ENCODE measurements around the gene PTPRN2. TPM values are rescaled to one million over a fixed set of nuclear protein-coding genes. Genes with fewer than 3 reads are reported as not detected.
A peak's percentile ranks its signal among the peaks of the same experiment; 100 is the strongest.

Gene PTPRN2
- total and polyA plus RNA-seq, 2 of the 8 experiments (the other 6 are each of a cell fraction or from before 2014, with no cell fraction given), result 2.6 to 4.5 TPM

- H3K56ac ChIP-seq (replicated peaks; ENCODE audit: insufficient read length, low read depth, low read length), result no peak overlapping the region
- no peak overlapping the region for H2AK5ac ChIP-seq (ENCODE audit: low read depth, low read length)
- H3K36me3 ChIP-seq (ENCODE audit: control insufficient read depth in 2 of 4, insufficient read depth in 4 of 4, low read length in 3 of 4), result peaks cover 0 to 17% (median 0%) of the 10 kb centered on the region in 4 experiments; a peak in 1 of 8 replicates
- no peaks in the 10 kb centered on the region for H3K79me1 ChIP-seq (ENCODE audit: low read depth, low read length)
- H3K4me1 ChIP-seq (replicated peaks in 1 of 4; ENCODE audit: control insufficient read depth in 3 of 4, insufficient read depth in 4 of 4, low read length in 3 of 4), result peaks cover 7 to 27% (median 12%) of the 10 kb centered on the region in 4 experiments
- H2BK20ac ChIP-seq (ENCODE audit: low read length), result no peak overlapping the region
- H3K4ac ChIP-seq (replicated peaks; ENCODE audit: insufficient read length, low read depth, low read length), result no peak overlapping the region
- H3K27ac ChIP-seq (ENCODE audit: low read depth, low read length), result no peak overlapping the region
- peak in 1 of 2 experiments; percentile 78 for DNase-seq (ENCODE audit: low read depth in 1 of 2, low spot score in 2 of 2)
- ChIA-PET CTCF (ENCODE audit: partially characterized antibody) (no interaction called here), POLR2A (ENCODE audit: partially characterized antibody) (no interaction called here)
- no peak overlapping the region for H2BK12ac ChIP-seq (ENCODE audit: low read depth, low read length)
- 6% methylated on average over 22 of the region's 74 CpGs; no CpG with 5 or more reads in 1 of the 2 experiments for WGBS, 2 experiments (ENCODE audit: extremely low coverage in 1 of 2, insufficient coverage in 1 of 2, insufficient read length in 1 of 2, insufficient replicate concordance in 2 of 2, low coverage in 1 of 2, low lambda C conversion rate in 2 of 2, missing lambda C conversion rate in 1 of 2)
- FAIRE-seq, result no peak
- no peak overlapping the region for H3K9ac ChIP-seq (replicated peaks in 1 of 4; ENCODE audit: extremely low read depth in 1 of 4, low read depth in 3 of 4, low read length in 3 of 4)
- H4K5ac ChIP-seq (ENCODE audit: insufficient read length, low read depth, low read length), result no peak overlapping the region
- H4K91ac ChIP-seq (replicated peaks; ENCODE audit: insufficient read length, low read length), result no peak overlapping the region
- peak overlapping the region; percentile 72 to 78 for H3K4me2 ChIP-seq (ENCODE audit: insufficient read depth in 1 of 2, low read depth in 2 of 2, low read length in 2 of 2)
- H4K8ac ChIP-seq (ENCODE audit: extremely low read depth, insufficient read depth, low read length), result no peak overlapping the region
- H3K4me3 ChIP-seq (ENCODE audit: extremely low read depth in 1 of 4, insufficient read depth in 2 of 4, low read depth in 3 of 4, low read length in 4 of 4), result peak overlapping the region; percentile 26 to 58 (median 36)
- H2BK5ac ChIP-seq (ENCODE audit: low read depth, low read length), result no peak overlapping the region
- no peak overlapping the region for H2BK15ac ChIP-seq (ENCODE audit: low read length)
- no peak overlapping the region for H3K23ac ChIP-seq (ENCODE audit: insufficient read length)
- no peak overlapping the region for H3K18ac ChIP-seq (ENCODE audit: extremely low read depth, low read length)
- H3K79me2 ChIP-seq (ENCODE audit: control insufficient read depth in 1 of 2, insufficient read depth in 2 of 2, low read length in 2 of 2), result no peaks in the 10 kb centered on the region
- no peak overlapping the region for H3K14ac ChIP-seq (ENCODE audit: insufficient read length)
- H3K23me2 ChIP-seq (ENCODE audit: low read depth, low read length), result peaks cover 5% of the 10 kb centered on the region; the same call in 1 of the 2 replicates
- no peaks in the 10 kb centered on the region for H3K9me3 ChIP-seq (ENCODE audit: insufficient read depth in 2 of 2, low read depth in 1 of 2, low read length in 1 of 2)
- peaks cover 21 to 34% of the 10 kb centered on the region in 2 experiments for H4K20me1 ChIP-seq (replicated peaks in 1 of 2; ENCODE audit: control insufficient read depth in 1 of 2, insufficient read depth in 2 of 2, low read length in 2 of 2)
- no peak overlapping the region for H2AFZ ChIP-seq (ENCODE audit: low read length)
- peaks cover 80 to 97% (median 92%) of the 10 kb centered on the region in 4 experiments for H3K27me3 ChIP-seq (replicated peaks in 1 of 4; ENCODE audit: control insufficient read depth in 3 of 4, extremely low read depth in 1 of 4, insufficient read depth in 3 of 4, low read length in 3 of 4)
- no peak overlapping the region for H2BK120ac ChIP-seq (replicated peaks; ENCODE audit: low read depth, low read length)
- TF ChIP-seq E2F6 (IDR thresholded peaks at IDR 0.05) (no peak), ATF3 (IDR thresholded peaks at IDR 0.05; ENCODE audit: insufficient read depth, low read depth, low read length) (no peak), CHD1 (IDR thresholded peaks at IDR 0.05; ENCODE audit: low read depth, low read length) (no peak), EGR1 (IDR thresholded peaks at IDR 0.05; ENCODE audit: borderline replicate concordance, low read depth, low read length) (peak; percentile 65; the same call in 1 of the 2 replicates), MAX (IDR thresholded peaks at IDR 0.05) (peak; percentile 52), KDM4A (IDR thresholded peaks at IDR 0.05; ENCODE audit: low read depth, low read length, severe bottlenecking) (peak; percentile 19), RAD21 (IDR thresholded peaks at IDR 0.05 in 1 of 2, conservative IDR thresholded peaks at IDR 0.05 in 1 of 2; ENCODE audit: low read depth in 2 of 2, low read length in 2 of 2) (peak in 1 of 2 experiments; percentile 11; a peak in 1 of 4 replicates), SUZ12 (IDR thresholded peaks at IDR 0.05; ENCODE audit: low read length) (no peak), BACH1 (IDR thresholded peaks at IDR 0.05; ENCODE audit: low read length) (no peak), TCF12 (IDR thresholded peaks at IDR 0.05; ENCODE audit: low read depth, low read length) (0 out of 2 replicates have a peak, but pooled peaks have one; percentile 31)
These were observed 903.3 kb downstream of the PTPRN2 start for GRCh38 chr7:157684157-157684908.

Data from H1 (cell line).